ENCODE measurements around the gene KMT2B.

Gene KMT2B

GRCh38 chr19:35784503-35785338 lies 66.9 kb downstream of the KMT2B start:
- DNase-seq = no peak
- in situ Hi-C loops (cut with HindIII; ENCODE audit: low pct_ligation_motif_present, low pct_unique_long_range_greater_than_20kb, low sequenced_read_pairs) = no loop called here

GRCh38 chr19:35785339-35785627 lies 67.5 kb downstream of the KMT2B start:
- no peak for DNase-seq
- in situ Hi-C loops (cut with HindIII; ENCODE audit: low pct_ligation_motif_present, low pct_unique_long_range_greater_than_20kb, low sequenced_read_pairs) = no loop called here

GRCh38 chr19:35786299-35787160 lies 68.7 kb downstream of the KMT2B start:
- in situ Hi-C loops (cut with HindIII; ENCODE audit: low pct_ligation_motif_present, low pct_unique_long_range_greater_than_20kb, low sequenced_read_pairs) = no loop called here
- DNase-seq = no peak

- DNase-seq = no peak
- in situ Hi-C loops (cut with HindIII; ENCODE audit: low pct_ligation_motif_present, low pct_unique_long_range_greater_than_20kb, low sequenced_read_pairs) = no loop called here
Measured at GRCh38 chr19:35787227-35787799, 69.5 kb downstream of the KMT2B start.
